Cardiac fibroblast (primary cell): ENCODE measurements around the gene CASZ1.

Source experiments
- DNase-seq, 2 donors: peaks; one replicate each; pipeline versions ENCODE4 v3.0.0 to v3.0.0-alpha.2; 2010; ENCODE audit warnings: low read depth in 2 of 2
- H3K4me3 ChIP-seq, 2 donors: replicated peaks in 1 of 2; 1 replicate in 1 of 2; 2 replicates in 1 of 2; pipeline ENCODE4 v1.5.1; 2011; ENCODE audit warnings: low read depth in 2 of 2, low read length in 2 of 2, mild to moderate bottlenecking in 2 of 2, moderate library complexity in 1 of 2
- TF ChIP-seq, protein P1 (sequence below): IDR thresholded peaks from one replicate; pipeline ENCODE4 v1.5.1; 2011; ENCODE audit warnings: low read depth, mild to moderate bottlenecking, low read length, inconsistent platforms

Gene CASZ1

DNA sequence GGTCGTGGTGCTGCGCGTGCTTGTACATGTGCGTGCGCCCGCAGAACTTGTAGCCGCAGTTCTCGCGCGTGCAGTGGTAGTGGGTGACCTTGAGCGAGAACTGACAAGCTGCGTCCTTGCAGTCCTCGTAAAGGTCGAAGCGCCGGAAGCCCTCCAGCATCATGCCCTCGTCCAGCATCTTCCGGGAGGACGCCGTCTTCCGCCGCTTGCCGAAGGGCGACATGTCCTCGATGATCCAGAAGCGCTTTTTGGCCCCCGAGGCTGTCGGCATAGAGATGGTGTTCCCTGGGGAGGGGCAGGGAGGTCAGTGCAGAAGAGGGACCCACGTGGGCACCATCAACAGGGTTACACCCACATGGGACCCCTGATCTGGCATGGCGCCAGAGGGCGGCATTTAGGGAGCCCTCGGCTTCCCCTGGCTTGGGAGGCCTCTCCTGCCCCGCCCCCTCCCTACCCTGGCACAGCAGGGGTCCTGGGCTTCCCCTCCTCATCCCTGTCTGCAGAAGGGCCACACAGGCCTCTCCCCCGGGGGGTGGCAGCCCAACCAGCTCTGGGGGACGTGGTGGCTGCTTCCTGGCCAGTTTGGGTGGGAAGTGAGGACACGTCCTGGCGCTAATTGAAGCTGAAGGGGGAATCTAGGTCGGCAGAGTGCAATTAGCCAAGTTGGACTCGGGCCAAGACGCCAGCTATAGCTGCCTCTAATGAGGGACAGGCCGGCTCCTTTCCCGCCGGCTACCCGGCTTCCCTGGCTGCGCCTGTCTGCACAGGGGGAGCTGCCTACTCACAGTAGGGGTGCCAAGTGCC lies 156.5 kb downstream of the CASZ1 start:
- TF ChIP-seq, protein P1, sequence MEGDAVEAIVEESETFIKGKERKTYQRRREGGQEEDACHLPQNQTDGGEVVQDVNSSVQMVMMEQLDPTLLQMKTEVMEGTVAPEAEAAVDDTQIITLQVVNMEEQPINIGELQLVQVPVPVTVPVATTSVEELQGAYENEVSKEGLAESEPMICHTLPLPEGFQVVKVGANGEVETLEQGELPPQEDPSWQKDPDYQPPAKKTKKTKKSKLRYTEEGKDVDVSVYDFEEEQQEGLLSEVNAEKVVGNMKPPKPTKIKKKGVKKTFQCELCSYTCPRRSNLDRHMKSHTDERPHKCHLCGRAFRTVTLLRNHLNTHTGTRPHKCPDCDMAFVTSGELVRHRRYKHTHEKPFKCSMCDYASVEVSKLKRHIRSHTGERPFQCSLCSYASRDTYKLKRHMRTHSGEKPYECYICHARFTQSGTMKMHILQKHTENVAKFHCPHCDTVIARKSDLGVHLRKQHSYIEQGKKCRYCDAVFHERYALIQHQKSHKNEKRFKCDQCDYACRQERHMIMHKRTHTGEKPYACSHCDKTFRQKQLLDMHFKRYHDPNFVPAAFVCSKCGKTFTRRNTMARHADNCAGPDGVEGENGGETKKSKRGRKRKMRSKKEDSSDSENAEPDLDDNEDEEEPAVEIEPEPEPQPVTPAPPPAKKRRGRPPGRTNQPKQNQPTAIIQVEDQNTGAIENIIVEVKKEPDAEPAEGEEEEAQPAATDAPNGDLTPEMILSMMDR, result no peak
- DNase-seq, result no peak

DNA sequence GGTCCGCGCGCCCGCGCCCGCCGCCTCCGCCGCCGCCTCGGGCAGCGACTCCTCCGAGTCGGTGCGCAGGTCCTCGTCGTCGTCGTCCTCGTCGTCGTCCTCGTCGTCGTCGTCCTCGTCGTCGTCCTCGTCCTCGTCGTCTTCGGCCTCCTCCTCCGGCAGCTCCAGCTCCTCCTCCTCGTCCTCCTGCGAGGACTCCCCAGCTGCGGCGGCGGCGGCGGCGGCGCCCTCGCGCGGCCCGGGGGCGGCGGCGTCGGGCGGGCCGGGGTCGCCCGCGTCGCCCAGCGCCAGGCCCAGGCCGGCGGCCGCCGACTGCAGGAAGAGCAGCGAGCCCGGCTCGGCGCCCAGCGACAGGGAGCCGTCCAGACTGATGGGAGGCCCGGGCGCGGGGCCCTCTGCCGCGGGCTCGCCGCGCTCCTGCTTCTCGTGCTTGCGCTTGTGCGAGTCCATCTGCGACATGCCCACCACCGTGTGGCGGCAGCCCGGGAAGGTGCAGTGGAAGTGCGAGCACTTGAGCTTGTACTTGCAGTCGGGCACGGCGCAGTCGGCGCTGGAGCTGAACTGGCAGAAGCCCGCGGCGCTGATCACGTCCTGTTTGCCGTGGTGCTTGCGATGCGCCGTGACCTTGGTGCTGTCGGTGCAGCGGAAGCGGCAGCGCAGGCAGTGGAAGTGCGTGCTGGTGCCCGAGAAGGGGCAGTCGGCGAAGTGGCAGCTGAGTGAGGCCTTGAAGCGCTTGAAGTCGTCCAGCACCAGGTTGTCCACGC lies 157.3 kb downstream of the CASZ1 start:
- peak; percentile 13 to 19 for DNase-seq
- no peak overlapping the region for H3K4me3 ChIP-seq
- TF ChIP-seq, protein P1, result no peak

More for the DNA sequence above, 156.5 kb downstream of the CASZ1 start:
- no peak overlapping the region for H3K4me3 ChIP-seq

DNA sequence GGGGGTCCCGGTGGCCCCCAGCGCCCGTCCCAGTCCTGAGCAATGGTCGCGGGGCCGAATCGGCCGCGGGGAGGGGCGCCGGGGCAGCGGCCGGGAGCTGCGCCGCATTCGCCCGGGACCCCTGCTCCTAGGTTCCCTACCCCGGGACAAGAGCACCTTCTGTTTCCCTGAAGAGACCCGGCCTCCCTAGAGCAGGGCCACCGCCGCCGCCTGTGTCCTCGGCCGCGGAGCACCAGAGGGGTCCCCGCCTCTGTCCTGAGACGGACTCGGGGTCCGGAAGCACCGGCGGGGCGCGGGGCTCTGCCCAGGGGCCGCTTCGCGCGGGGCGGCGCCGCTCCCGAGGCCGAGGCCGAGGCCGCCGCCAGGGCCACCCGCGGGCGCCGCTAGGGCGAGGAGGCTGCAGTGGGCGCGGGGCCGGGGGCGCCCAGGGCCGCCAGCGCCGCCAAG lies 157.9 kb downstream of the CASZ1 start:
- TF ChIP-seq, protein P1, result no peak
- no peak overlapping the region for H3K4me3 ChIP-seq
- DNase-seq, result no peak

DNA sequence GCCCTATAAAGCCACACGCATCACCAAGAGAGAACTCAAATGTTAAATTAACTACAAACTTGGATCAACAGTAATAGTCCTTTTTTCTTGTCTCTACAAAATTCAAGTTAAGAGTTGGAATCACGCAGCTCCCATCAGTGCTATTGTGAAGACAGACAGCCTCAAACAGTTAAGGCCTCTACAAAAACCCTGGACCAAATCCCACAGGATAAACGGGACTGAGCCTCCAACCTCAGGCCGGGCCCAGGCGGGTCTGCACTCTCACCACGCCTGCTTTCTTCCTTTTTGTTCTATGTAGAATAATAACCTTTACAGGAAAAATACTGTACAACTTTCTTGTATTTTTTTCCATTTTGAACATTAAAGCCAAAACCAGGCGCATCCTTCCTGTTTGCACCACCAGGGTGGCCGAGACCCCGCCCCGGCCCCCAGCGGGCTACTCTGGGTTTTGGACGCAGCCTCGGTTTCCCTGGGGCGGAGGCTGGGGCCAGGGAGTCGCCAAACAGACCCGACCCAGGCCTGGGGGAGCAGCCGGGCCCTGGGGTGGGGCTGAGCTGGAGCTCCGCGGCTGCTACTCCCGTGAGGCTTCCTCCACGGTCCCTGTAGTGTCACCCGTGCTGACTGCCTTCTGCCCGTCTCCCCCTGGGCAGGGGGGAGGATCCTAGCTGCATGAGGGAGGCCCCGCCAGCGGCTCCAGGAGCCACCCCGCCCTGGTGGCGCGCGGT lies 158.4 kb downstream of the CASZ1 start:
- TF ChIP-seq, protein P1, result no peak
- no peak overlapping the region for H3K4me3 ChIP-seq
- no peak for DNase-seq

DNA sequence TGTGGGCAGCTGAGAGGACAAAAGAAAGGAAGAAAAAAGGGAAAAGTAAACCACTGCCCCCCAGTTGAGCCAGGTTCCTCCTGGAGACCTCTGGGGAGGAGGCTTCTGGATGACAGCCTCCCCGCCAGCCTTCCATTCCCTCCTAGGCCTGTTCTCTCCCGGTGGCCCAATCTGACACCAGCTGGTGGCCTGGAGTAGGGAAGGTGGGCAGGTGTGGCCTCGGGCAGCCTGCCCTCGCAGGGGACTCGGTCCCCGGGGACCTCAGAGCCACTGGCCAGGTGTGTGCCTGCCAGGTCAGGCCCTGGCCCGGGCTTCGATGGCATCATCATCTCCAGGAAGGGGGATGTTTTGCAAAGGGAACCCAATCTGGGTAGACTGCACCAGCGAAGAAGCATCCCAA lies 159.0 kb downstream of the CASZ1 start:
- TF ChIP-seq, protein P1, result no peak
- H3K4me3 ChIP-seq, result no peak overlapping the region
- no peak for DNase-seq

DNA sequence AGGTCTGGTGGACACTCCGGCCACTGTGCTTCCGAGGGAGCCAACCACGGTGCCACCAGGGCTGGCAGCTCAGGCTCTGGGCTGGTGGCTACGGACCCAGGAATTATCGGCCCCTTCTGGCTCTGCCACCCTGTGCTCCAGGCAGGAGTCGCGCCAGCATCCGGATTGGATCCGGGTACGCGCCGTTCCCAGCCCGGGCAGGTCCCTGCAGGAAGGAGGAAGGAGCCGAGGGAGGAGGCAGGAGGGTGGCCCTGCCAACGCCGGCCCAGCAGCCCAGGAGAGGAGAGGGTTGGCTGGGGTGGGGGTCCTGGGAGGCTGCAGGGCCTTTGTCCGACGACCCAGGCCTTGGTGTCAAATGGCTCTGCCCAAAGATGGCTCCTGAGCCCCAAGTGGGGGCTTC lies 160.5 kb downstream of the CASZ1 start:
- DNase-seq, result no peak
- TF ChIP-seq, protein P1, result no peak
- H3K4me3 ChIP-seq, result no peak overlapping the region
